B cell (primary cell): ENCODE results near the gene AUTS2.

Experiments
- EZH2 ChIP-seq: IDR thresholded peaks from 2 replicates; pipeline ENCODE4 v1.6.1; 2012; ENCODE audit warnings: borderline replicate concordance, low read depth, mild to moderate bottlenecking, moderate library complexity, low read length; ENCODE audit not compliant: insufficient read depth, poor library complexity, severe bottlenecking
- TF ChIP-seq, protein P1 (sequence below): fragments of 200-600 bp; IDR thresholded peaks from one replicate; pipeline ENCODE4 v1.8.0; 2022; ENCODE audit warnings: antibody characterized with exemption, mild to moderate bottlenecking

DNA sequence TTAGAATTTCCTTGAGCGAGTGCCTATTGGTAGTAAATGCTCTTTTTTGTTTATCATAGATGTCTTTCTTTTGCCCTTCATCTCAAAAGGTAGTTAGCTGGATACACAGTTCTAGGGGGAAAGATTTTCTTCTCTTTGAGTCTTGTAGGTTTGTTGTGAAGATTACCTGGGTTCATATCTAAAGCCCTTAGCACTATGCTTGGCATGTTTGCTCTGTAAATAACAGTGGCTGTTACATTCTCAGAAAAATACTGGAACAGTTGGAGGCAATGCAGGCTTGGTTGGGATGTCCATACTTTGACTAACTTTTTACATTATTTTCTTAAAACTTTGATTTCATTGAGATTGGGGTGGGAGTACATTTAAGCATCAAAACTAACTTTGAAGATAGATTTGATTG is 144.0 kb downstream of the AUTS2 start:
- TF ChIP-seq, protein P1, sequence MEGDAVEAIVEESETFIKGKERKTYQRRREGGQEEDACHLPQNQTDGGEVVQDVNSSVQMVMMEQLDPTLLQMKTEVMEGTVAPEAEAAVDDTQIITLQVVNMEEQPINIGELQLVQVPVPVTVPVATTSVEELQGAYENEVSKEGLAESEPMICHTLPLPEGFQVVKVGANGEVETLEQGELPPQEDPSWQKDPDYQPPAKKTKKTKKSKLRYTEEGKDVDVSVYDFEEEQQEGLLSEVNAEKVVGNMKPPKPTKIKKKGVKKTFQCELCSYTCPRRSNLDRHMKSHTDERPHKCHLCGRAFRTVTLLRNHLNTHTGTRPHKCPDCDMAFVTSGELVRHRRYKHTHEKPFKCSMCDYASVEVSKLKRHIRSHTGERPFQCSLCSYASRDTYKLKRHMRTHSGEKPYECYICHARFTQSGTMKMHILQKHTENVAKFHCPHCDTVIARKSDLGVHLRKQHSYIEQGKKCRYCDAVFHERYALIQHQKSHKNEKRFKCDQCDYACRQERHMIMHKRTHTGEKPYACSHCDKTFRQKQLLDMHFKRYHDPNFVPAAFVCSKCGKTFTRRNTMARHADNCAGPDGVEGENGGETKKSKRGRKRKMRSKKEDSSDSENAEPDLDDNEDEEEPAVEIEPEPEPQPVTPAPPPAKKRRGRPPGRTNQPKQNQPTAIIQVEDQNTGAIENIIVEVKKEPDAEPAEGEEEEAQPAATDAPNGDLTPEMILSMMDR, result no peak
- no peak for TF ChIP-seq EZH2
